Neural cell (in vitro differentiated cells): ENCODE data around the gene GNRH2. TPM values are rescaled to one million over a fixed set of nuclear protein-coding genes. Genes with fewer than 3 reads are reported as not detected.

Source experiments
- H2AFZ ChIP-seq: fragments of 200-600, 300-800 bp; sonication (generic), shearing (Covaris generic); 2 replicates; pipeline ENCODE4 v1.6.0; 2014; ENCODE audit warnings: low read depth, mild to moderate bottlenecking, antibody characterized with exemption, low read length, moderate library complexity
- H3F3A ChIP-seq: fragments of 200-600 bp; shearing (Covaris generic); 2 replicates; pipeline ENCODE4 v1.6.1; 2016; ENCODE audit warnings: mild to moderate bottlenecking, moderate library complexity, mixed read lengths, antibody characterized with exemption, low read length; ENCODE audit not compliant: insufficient read depth, poor library complexity, severe bottlenecking
- H3K27ac ChIP-seq: fragments of 200-600, 300-800 bp; sonication (generic), shearing (Covaris generic); 2 replicates; pipeline ENCODE4 v1.5.1; 2014; ENCODE audit warnings: mild to moderate bottlenecking, low read length, moderate library complexity
- H3K27me3 ChIP-seq: fragments of 300-800, 200-600 bp; sonication (generic), shearing (Covaris generic); 2 replicates; pipeline ENCODE4 v1.6.0; 2014; ENCODE audit warnings: mild to moderate bottlenecking, low read depth, low read length, moderate library complexity; ENCODE audit not compliant: insufficient read depth
- H3K36me3 ChIP-seq: fragments of 300-800, 200-600 bp; sonication (generic), shearing (Covaris generic); 2 replicates; pipeline ENCODE4 v1.5.1; 2014; ENCODE audit warnings: mild to moderate bottlenecking, antibody characterized with exemption, low read length, moderate library complexity; ENCODE audit not compliant: insufficient read depth
- H3K4me2 ChIP-seq: fragments of 300-800, 200-600 bp; sonication (generic), shearing (Covaris generic); 2 replicates; pipeline ENCODE4 v1.6.0; 2014; ENCODE audit warnings: mild to moderate bottlenecking, low read length
- H3K4me3 ChIP-seq: fragments of 300-800, 200-600 bp; sonication (generic), shearing (Covaris generic); 2 replicates; pipeline ENCODE4 v1.5.1; 2014; ENCODE audit warnings: mild to moderate bottlenecking, low read length, moderate library complexity
- H3K79me2 ChIP-seq: fragments of 200-600 bp; shearing (Covaris generic); replicated peaks from 2 replicates; pipeline ENCODE4 v1.6.0; 2014; ENCODE audit warnings: mild to moderate bottlenecking, low read length, moderate library complexity; ENCODE audit not compliant: insufficient read depth
- H3K9ac ChIP-seq: fragments of 300-800, 200-600 bp; sonication (generic), shearing (Covaris generic); 2 replicates; pipeline ENCODE4 v1.6.1; 2016; ENCODE audit warnings: mild to moderate bottlenecking, low read length, mixed read lengths
- H3K9me2 ChIP-seq: fragments of 200-600 bp; shearing (Covaris generic); 2 replicates; pipeline ENCODE4 v1.6.1; 2016; ENCODE audit warnings: mild to moderate bottlenecking, low read length, mixed read lengths; ENCODE audit not compliant: insufficient read depth
- H3K9me3 ChIP-seq: fragments of 200-600, 300-800 bp; sonication (generic), shearing (Covaris generic); 2 replicates; pipeline ENCODE4 v1.6.1; 2016; ENCODE audit warnings: mild to moderate bottlenecking, mixed run types, low read length, moderate library complexity, mixed read lengths
- H4K20me1 ChIP-seq: fragments of 200-600 bp; shearing (Covaris generic); 2 replicates; pipeline ENCODE4 v1.6.1; 2016; ENCODE audit warnings: mild to moderate bottlenecking, mixed run types; ENCODE audit not compliant: insufficient read depth
- EP300 ChIP-seq: fragments of 450-650 bp; conservative IDR thresholded peaks from 2 replicates; pipeline ENCODE4 v1.6.1; 2014; ENCODE audit warnings: antibody characterized with exemption, mild to moderate bottlenecking, moderate library complexity; ENCODE audit not compliant: poor library complexity, severe bottlenecking
- EZH2 ChIP-seq: fragments of 200-600, 300-800 bp; shearing (Covaris generic), sonication (generic); IDR thresholded peaks from 2 replicates; pipeline ENCODE4 v1.6.1; 2014; ENCODE audit warnings: antibody characterized with exemption, low read length, borderline replicate concordance, mild to moderate bottlenecking; ENCODE audit not compliant: insufficient read depth, poor library complexity, severe bottlenecking
- MXI1 ChIP-seq: fragments of 450-650 bp; conservative IDR thresholded peaks from 2 replicates; pipeline ENCODE4 v1.6.1; 2014; ENCODE audit warnings: antibody characterized with exemption, mild to moderate bottlenecking; ENCODE audit not compliant: poor library complexity, severe bottlenecking
- POLR2AphosphoS5 ChIP-seq: IDR thresholded peaks from 2 replicates; pipeline ENCODE4 v1.6.1; 2012
- RAD21 ChIP-seq: fragments of 450-650 bp; conservative IDR thresholded peaks from 2 replicates; pipeline ENCODE4 v1.6.1; 2014; ENCODE audit warnings: antibody characterized with exemption, mild to moderate bottlenecking, moderate library complexity
- SMC3 ChIP-seq: fragments of 450-650 bp; conservative IDR thresholded peaks from 2 replicates; pipeline ENCODE4 v1.6.1; 2014; ENCODE audit warnings: antibody characterized with exemption, mild to moderate bottlenecking, moderate library complexity; ENCODE audit not compliant: poor library complexity
- TAF1 ChIP-seq: IDR thresholded peaks from 2 replicates; pipeline ENCODE4 v1.6.1; 2012; ENCODE audit warnings: low read depth
- polyA plus RNA-seq: library from polyadenylated mRNA; depleted of rRNA; stranded (reverse); fragments of >200 nt; gene quantifications from 2 replicates; pipeline ENCODE4 v1.2.3, GENCODE V29; 2014
- TF ChIP-seq, protein P1 (sequence below): IDR thresholded peaks from 2 replicates; pipeline ENCODE4 v1.6.1; 2012; ENCODE audit warnings: borderline replicate concordance
- TF ChIP-seq, protein P2 (sequence below): fragments of 450-650 bp; IDR thresholded peaks from 2 replicates; pipeline ENCODE4 v1.5.1; 2014; ENCODE audit warnings: antibody characterized with exemption, mild to moderate bottlenecking, moderate library complexity; ENCODE audit not compliant: poor library complexity, severe bottlenecking

GNRH2 gene
- polyA plus RNA-seq, 1 donor from 2014 or later = 1.9 TPM

DNA sequence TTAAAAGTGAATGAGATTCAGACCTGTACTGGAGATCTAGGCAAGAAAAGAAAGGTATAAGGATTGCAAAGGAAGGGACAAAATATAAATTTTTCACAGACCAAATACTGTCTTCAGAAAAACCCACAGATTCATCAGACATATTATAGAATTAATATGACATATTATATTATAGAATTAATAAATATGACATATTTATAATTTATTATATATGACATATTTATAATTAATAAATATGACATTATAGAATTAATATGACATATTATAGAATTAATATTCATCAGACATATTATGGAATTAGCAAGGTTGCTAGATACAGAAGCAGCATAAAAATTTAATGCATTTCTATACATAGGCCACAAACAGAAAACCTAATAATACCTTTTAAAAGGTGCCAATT lies 44.7 kb upstream of the GNRH2 start:
- Histone ChIP-seq H3F3A (no peaks in the 10 kb centered on the region), H3K9me2 (no peaks in the 10 kb centered on the region), H3K79me2 (no peaks in the 10 kb centered on the region), H3K9ac (no peak overlapping the region), H3K4me3 (no peak overlapping the region), H4K20me1 (no peaks in the 10 kb centered on the region), H3K36me3 (no peaks in the 10 kb centered on the region), H3K9me3 (no peaks in the 10 kb centered on the region), H3K27me3 (no peaks in the 10 kb centered on the region), H3K4me2 (no peak overlapping the region), H2AFZ (no peak overlapping the region), H3K27ac (no peak overlapping the region)
- TF ChIP-seq, protein P1, sequence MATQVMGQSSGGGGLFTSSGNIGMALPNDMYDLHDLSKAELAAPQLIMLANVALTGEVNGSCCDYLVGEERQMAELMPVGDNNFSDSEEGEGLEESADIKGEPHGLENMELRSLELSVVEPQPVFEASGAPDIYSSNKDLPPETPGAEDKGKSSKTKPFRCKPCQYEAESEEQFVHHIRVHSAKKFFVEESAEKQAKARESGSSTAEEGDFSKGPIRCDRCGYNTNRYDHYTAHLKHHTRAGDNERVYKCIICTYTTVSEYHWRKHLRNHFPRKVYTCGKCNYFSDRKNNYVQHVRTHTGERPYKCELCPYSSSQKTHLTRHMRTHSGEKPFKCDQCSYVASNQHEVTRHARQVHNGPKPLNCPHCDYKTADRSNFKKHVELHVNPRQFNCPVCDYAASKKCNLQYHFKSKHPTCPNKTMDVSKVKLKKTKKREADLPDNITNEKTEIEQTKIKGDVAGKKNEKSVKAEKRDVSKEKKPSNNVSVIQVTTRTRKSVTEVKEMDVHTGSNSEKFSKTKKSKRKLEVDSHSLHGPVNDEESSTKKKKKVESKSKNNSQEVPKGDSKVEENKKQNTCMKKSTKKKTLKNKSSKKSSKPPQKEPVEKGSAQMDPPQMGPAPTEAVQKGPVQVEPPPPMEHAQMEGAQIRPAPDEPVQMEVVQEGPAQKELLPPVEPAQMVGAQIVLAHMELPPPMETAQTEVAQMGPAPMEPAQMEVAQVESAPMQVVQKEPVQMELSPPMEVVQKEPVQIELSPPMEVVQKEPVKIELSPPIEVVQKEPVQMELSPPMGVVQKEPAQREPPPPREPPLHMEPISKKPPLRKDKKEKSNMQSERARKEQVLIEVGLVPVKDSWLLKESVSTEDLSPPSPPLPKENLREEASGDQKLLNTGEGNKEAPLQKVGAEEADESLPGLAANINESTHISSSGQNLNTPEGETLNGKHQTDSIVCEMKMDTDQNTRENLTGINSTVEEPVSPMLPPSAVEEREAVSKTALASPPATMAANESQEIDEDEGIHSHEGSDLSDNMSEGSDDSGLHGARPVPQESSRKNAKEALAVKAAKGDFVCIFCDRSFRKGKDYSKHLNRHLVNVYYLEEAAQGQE = no peak
- TF ChIP-seq MXI1 = no peak
- no peak for TF ChIP-seq TAF1
- TF ChIP-seq EZH2 = no peak
- no peak for TF ChIP-seq EP300
- TF ChIP-seq, protein P2, sequence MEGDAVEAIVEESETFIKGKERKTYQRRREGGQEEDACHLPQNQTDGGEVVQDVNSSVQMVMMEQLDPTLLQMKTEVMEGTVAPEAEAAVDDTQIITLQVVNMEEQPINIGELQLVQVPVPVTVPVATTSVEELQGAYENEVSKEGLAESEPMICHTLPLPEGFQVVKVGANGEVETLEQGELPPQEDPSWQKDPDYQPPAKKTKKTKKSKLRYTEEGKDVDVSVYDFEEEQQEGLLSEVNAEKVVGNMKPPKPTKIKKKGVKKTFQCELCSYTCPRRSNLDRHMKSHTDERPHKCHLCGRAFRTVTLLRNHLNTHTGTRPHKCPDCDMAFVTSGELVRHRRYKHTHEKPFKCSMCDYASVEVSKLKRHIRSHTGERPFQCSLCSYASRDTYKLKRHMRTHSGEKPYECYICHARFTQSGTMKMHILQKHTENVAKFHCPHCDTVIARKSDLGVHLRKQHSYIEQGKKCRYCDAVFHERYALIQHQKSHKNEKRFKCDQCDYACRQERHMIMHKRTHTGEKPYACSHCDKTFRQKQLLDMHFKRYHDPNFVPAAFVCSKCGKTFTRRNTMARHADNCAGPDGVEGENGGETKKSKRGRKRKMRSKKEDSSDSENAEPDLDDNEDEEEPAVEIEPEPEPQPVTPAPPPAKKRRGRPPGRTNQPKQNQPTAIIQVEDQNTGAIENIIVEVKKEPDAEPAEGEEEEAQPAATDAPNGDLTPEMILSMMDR = no peak
- no peak for TF ChIP-seq POLR2AphosphoS5
- TF ChIP-seq RAD21 = no peak
- TF ChIP-seq SMC3 = no peak

DNA sequence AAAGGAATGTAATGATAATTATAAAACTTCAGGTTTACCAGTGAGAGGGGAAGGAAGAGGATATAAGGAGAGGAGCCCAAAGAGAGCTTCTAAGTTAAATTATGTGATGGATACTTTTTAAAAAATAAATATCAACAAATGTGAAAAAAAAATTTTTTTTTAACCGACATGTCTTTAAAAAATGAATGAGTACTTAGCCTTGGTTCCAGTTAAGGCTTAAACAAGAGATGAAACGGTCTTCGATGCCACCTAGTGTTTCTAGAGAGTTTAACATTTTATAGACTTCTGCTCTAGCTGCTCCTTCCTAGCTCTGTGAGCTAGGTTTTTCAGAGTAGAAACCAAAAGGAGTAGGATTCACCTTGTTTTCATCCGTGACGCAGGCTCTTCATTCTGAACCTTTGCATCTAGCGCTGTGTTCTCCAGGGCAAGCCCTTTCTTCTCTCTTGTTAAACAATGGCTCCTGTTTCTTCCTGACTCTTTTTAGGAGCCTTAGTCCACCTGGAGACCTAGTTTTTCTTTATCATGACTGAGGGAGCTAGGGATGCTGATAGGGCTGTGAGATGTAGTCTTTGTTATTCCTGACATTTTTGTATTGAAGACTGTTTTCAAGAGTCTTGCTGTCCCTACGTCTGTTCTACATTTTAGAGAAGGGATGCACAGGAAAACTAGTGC lies 42.4 kb upstream of the GNRH2 start:
- Histone ChIP-seq H3K27ac (no peak overlapping the region), H4K20me1 (no peaks in the 10 kb centered on the region)

More for the DNA sequence above, 42.4 kb upstream of the GNRH2 start:
- Histone ChIP-seq H3F3A (no peaks in the 10 kb centered on the region), H3K36me3 (no peaks in the 10 kb centered on the region), H3K9me3 (no peaks in the 10 kb centered on the region), H3K27me3 (no peaks in the 10 kb centered on the region), H2AFZ (no peak overlapping the region), H3K9ac (no peak overlapping the region), H3K79me2 (no peaks in the 10 kb centered on the region), H3K9me2 (no peaks in the 10 kb centered on the region), H3K4me3 (no peak overlapping the region), H3K4me2 (no peak overlapping the region)
- TF ChIP-seq EZH2 = no peak
- TF ChIP-seq, protein P2 = peak; percentile 72
- peak; percentile 81 for TF ChIP-seq RAD21
- TF ChIP-seq SMC3 = peak; percentile 75
